Breast epithelium (tissue), 3 donors: ENCODE results near the gene TMOD3.

Experiments
- CTCF ChIP-seq, 3 donors: fragments of 450-650 bp; IDR thresholded peaks; one replicate each; pipeline ENCODE4 v1.5.1; 2016 to 2017; ENCODE audit warnings: antibody characterized with exemption in 3 of 3, mild to moderate bottlenecking in 3 of 3, moderate library complexity in 3 of 3
- POLR2A ChIP-seq: fragments of 450-650 bp; IDR thresholded peaks from one replicate; pipeline ENCODE4 v1.6.1; 2016; ENCODE audit warnings: antibody characterized with exemption, mild to moderate bottlenecking, moderate library complexity
- POLR2AphosphoS5 ChIP-seq, 3 donors: sonication (generic); formaldehyde crosslinking; IDR thresholded peaks; one replicate each; pipeline ENCODE4 v1.6.1; 2017; ENCODE audit warnings: antibody characterized with exemption in 3 of 3

GRCh38 chr15:51924156-51925068, 95.0 kb downstream of the TMOD3 start:
- TF ChIP-seq POLR2A (no peak), CTCF (IDR thresholded peaks at IDR 0.05) (no peak), POLR2AphosphoS5 (IDR thresholded peaks at IDR 0.05) (no peak)
